HepG2 (cell line): ENCODE results near the gene LITAF. TPM values are rescaled to one million over a fixed set of nuclear protein-coding genes. Genes with fewer than 3 reads are reported as not detected.

ENCODE experiments used
- ATAC-seq: fragments of 200-7000 bp; cut with Tn5 transposase; 3 replicates; pipeline ENCODE4 v1.9.1; 2020; ENCODE audit warnings: mild to moderate bottlenecking, moderate library complexity
- BruUV-seq: library from RNA; stranded (reverse); fragments of 400-500 nt; replicated peaks from 2 replicates; lab custom pipeline; 2021; lab: Mats Ljungman, UMichigan
- CTCF ChIA-PET: fragments of 300-600 bp; formaldehyde crosslinking; extraction: SDS; loops from one replicate; lab custom pipeline; 2021; ENCODE audit warnings: low total read pairs, inconsistent platforms, low intra/inter-chr PET ratio; lab: Yijun Ruan, JAX
- POLR2A ChIA-PET: fragments of 350-600 bp; sonication (Branson Sonifier 250); formaldehyde crosslinking; loops from one replicate; lab custom pipeline; 2020; ENCODE audit warnings: antibody characterized with exemption, inconsistent platforms; lab: Yijun Ruan, JAX
- DNase-seq: peaks from one replicate; pipeline ENCODE4 v3.0.0-alpha.2; 2015; ENCODE audit warnings: low spot score
- FAIRE-seq: peaks from 3 replicates; lab custom pipeline; 2011; peaks lifted over from hg19 to GRCh38; lab: Jason Lieb, UNC
- H2AFZ ChIP-seq: one replicate; pipeline ENCODE4 v1.6.1; 2011; ENCODE audit warnings: low read length, inconsistent platforms
- H3K27ac ChIP-seq: fragments of 300-600 bp; 3 replicates; pipeline ENCODE4 v1.8.0; 2011; ENCODE audit warnings: mixed run types, mild to moderate bottlenecking, mixed read lengths, low read length, inconsistent platforms; ENCODE audit not compliant: insufficient read depth; ENCODE audit errors: extremely low read length
- H3K27me3 ChIP-seq, 2 experiments: fragments of 200-600 bp in 1 of 2; 2 replicates in 1 of 2; 3 replicates in 1 of 2; pipeline versions ENCODE4 v1.6.0 to v1.8.0; 2011; ENCODE audit warnings: low read length in 2 of 2, mild to moderate bottlenecking in 2 of 2, moderate library complexity in 2 of 2, inconsistent platforms in 1 of 2; ENCODE audit not compliant: insufficient read depth in 2 of 2, control insufficient read depth in 1 of 2
- H3K36me3 ChIP-seq, 2 experiments: fragments of 200-600 bp in 1 of 2; replicated peaks in 1 of 2; 2 replicates in 1 of 2; 3 replicates in 1 of 2; pipeline versions ENCODE4 v1.5.1 to v1.8.0; 2011; ENCODE audit warnings: low read length in 2 of 2, inconsistent platforms in 1 of 2; ENCODE audit not compliant: insufficient read depth in 2 of 2, control insufficient read depth in 1 of 2
- H3K4me1 ChIP-seq: 2 replicates; pipeline ENCODE4 v1.5.1; 2012; ENCODE audit warnings: low read length, inconsistent platforms; ENCODE audit not compliant: insufficient read depth
- H3K4me2 ChIP-seq: 2 replicates; pipeline ENCODE4 v1.6.0; 2011; ENCODE audit warnings: low read depth, low read length, inconsistent platforms
- H3K4me3 ChIP-seq, 3 experiments: fragments of 200-600 bp in 1 of 3; sonication (generic), shearing (Covaris generic) in 1 of 3; replicated peaks in 1 of 3; 2 replicates each; pipeline ENCODE4 v1.5.1; 2011 to 2016; ENCODE audit warnings: low read length in 3 of 3, inconsistent platforms in 2 of 3, low read depth in 2 of 3, mild to moderate bottlenecking in 2 of 3, control low read depth in 1 of 3, mixed read lengths in 1 of 3; ENCODE audit not compliant: insufficient read depth in 1 of 3
- H3K79me2 ChIP-seq: one replicate; pipeline ENCODE4 v1.6.1; 2011; ENCODE audit warnings: low read length, inconsistent platforms; ENCODE audit not compliant: insufficient read depth
- H3K9ac ChIP-seq: 2 replicates; pipeline ENCODE4 v1.6.0; 2011; ENCODE audit warnings: mild to moderate bottlenecking, low read depth, low read length, inconsistent platforms; ENCODE audit not compliant: insufficient read depth
- H3K9me3 ChIP-seq: 2 replicates; pipeline ENCODE4 v1.5.1; 2012; ENCODE audit warnings: mild to moderate bottlenecking, low read length
- H4K20me1 ChIP-seq: 2 replicates; pipeline ENCODE4 v1.6.0; 2011; ENCODE audit warnings: inconsistent platforms, mild to moderate bottlenecking, low read length, moderate library complexity; ENCODE audit not compliant: insufficient read depth
- EP300 ChIP-seq, 3 experiments: sonication (generic) in 1 of 3; formaldehyde crosslinking in 1 of 3; IDR thresholded peaks; 2 replicates each; pipeline versions ENCODE4 v1.5.1 to v1.6.1; 2011 to 2020; ENCODE audit warnings: low read depth in 2 of 3, low read length in 2 of 3, borderline replicate concordance in 1 of 3, improper control_type of control experiment in 1 of 3, mild to moderate bottlenecking in 1 of 3, missing genetic modification reagents in 1 of 3, moderate library complexity in 1 of 3
- MAFF ChIP-seq: IDR thresholded peaks from 2 replicates; pipeline ENCODE4 v1.6.1; 2011; ENCODE audit warnings: low read depth, low read length, improper control_type of control experiment
- MAFK ChIP-seq, 2 experiments: IDR thresholded peaks in 1 of 2; conservative IDR thresholded peaks in 1 of 2; 2 replicates each; pipeline ENCODE4 v1.6.1; 2011; ENCODE audit warnings: improper control_type of control experiment in 2 of 2, low read length in 2 of 2
- MLLT10 ChIP-seq: sonication (generic); formaldehyde crosslinking; IDR thresholded peaks from 2 replicates; pipeline ENCODE4 v1.4.0; 2020; ENCODE audit warnings: missing genetic modification reagents
- NCOA1 ChIP-seq: sonication (generic); formaldehyde crosslinking; IDR thresholded peaks from 2 replicates; pipeline ENCODE4 v1.9.0; 2021; ENCODE audit warnings: missing genetic modification reagents
- NFE2L1 ChIP-seq: sonication (generic); formaldehyde crosslinking; IDR thresholded peaks from 2 replicates; pipeline ENCODE4 v1.4.0; 2020; ENCODE audit warnings: missing genetic modification reagents, mild to moderate bottlenecking, borderline replicate concordance
- TMF1 ChIP-seq: sonication (generic); formaldehyde crosslinking; IDR thresholded peaks from 2 replicates; pipeline ENCODE4 v1.8.1; 2022; ENCODE audit warnings: low read depth, missing genetic modification reagents
- YEATS4 ChIP-seq: sonication (generic); formaldehyde crosslinking; IDR thresholded peaks from 2 replicates; pipeline ENCODE4 v1.4.0; 2020; ENCODE audit warnings: missing genetic modification reagents, borderline replicate concordance
- ZNF33A ChIP-seq: sonication (generic); formaldehyde crosslinking; IDR thresholded peaks from 2 replicates; pipeline ENCODE4 v1.5.1; 2020; ENCODE audit warnings: missing genetic modification reagents, mild to moderate bottlenecking, moderate library complexity, borderline replicate concordance
- ZNF44 ChIP-seq: sonication (generic); formaldehyde crosslinking; IDR thresholded peaks from 2 replicates; pipeline ENCODE4 v1.5.1; 2020; ENCODE audit warnings: mild to moderate bottlenecking, missing genetic modification reagents
- ZNF644 ChIP-seq: IDR thresholded peaks from 2 replicates; pipeline ENCODE4 v1.6.1; 2016; ENCODE audit warnings: low read depth
- WGBS: methylation state at CpG from one replicate; pipeline ENCODE4 v1.1.6; 2017; ENCODE audit warnings: low lambda C conversion rate; 5-methylcytosine and 5-hydroxymethylcytosine counted together
- in situ Hi-C: cut with HindIII; loops from 2 replicates; pipeline ENCODE4 v1.10.0; 2017; ENCODE audit warnings: low pct_unique_long_range_greater_than_20kb; ENCODE audit not compliant: extremely low pct_ligation_motif_present
- intact Hi-C: fragments of 100-400 bp; cut with micrococcal nuclease; formaldehyde crosslinking; loops from one replicate; pipeline ENCODE4 v1.10.0; 2022; ENCODE audit not compliant: unreplicated experiment
- polyA plus RNA-seq, 8 experiments: library from polyadenylated mRNA; depleted of rRNA in 3 of 8; stranded (reverse) in 7 of 8; unstranded in 1 of 8; fragments of >200 nt; fragmentation: Illumina TruSeq in 4 of 8; extraction: Trizol in 4 of 8; gene quantifications; 2 replicates each; pipeline versions ENCODE4 v1.2.1 to v1.2.3, GENCODE V29; 2011 to 2016; ENCODE audit warnings: low read depth in 4 of 8, missing spikeins in 1 of 8, mixed read lengths in 1 of 8; ENCODE audit not compliant: insufficient read depth in 1 of 8
- total RNA-seq, 5 experiments: library from RNA; depleted of rRNA; stranded (reverse); fragments of >200 nt; fragmentation: Illumina TruSeq; extraction: Trizol; gene quantifications; 2 replicates each; pipeline ENCODE4 v1.2.3, GENCODE V29; 2016; ENCODE audit warnings: low read depth in 1 of 5
- TF ChIP-seq, protein P1 (sequence below): sonication (generic); formaldehyde crosslinking; IDR thresholded peaks from 2 replicates; pipeline ENCODE4 v1.4.0; 2020; ENCODE audit warnings: mild to moderate bottlenecking, low read depth, missing genetic modification reagents
- TF ChIP-seq, protein P2 (sequence below): sonication (generic); formaldehyde crosslinking; IDR thresholded peaks from 2 replicates; pipeline ENCODE4 v1.5.0; 2020; ENCODE audit warnings: mild to moderate bottlenecking, missing genetic modification reagents, moderate library complexity
- TF ChIP-seq, protein P3 (sequence below): sonication (generic); formaldehyde crosslinking; IDR thresholded peaks from 2 replicates; pipeline ENCODE4 v1.4.0; 2020; ENCODE audit warnings: mild to moderate bottlenecking, missing genetic modification reagents
- TF ChIP-seq, protein P4 (sequence below): sonication (generic); formaldehyde crosslinking; IDR thresholded peaks from 2 replicates; pipeline ENCODE4 v1.5.0; 2020; ENCODE audit warnings: missing genetic modification reagents, mild to moderate bottlenecking, borderline replicate concordance

LITAF gene
- total and polyA plus RNA-seq, 2 of the 13 experiments (the other 11 are each of a cell fraction or from before 2014, with no cell fraction given): 80.1 to 141 TPM

DNA sequence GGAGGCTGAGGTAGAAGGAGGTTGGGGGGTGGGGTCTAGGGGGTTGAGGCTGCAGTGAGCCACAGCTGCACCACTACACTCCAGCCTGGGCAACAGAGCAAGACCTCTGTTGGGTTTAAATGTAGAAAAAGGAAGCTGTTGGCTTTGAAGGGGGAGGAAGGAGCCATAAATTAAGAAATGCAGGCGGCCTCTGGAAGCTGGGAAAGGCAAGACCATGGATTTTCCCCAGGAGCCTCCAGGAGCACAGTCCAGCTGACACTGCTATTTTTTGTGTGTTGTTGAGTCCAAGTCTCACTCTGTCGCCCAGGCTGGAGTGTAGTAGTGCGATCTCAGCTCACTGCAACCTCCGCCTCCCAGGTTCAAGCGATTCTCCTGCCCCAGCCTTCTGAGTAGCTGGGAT is 15.9 kb downstream of the LITAF start:
- ATAC-seq (no peak), DNase-seq (no peak), FAIRE-seq (no peak)
- Histone ChIP-seq H3K9ac (no peak overlapping the region), H3K4me2 (no peak overlapping the region), H3K27ac (no peak overlapping the region), H3K4me1 (peaks cover 70% of the 10 kb centered on the region), H2AFZ (no peak overlapping the region), H3K79me2 (peaks cover 92% of the 10 kb centered on the region), H4K20me1 (peaks cover 23% of the 10 kb centered on the region; the same call in 1 of the 2 replicates), H3K27me3 (no peaks in the 10 kb centered on the region), H3K9me3 (no peaks in the 10 kb centered on the region), H3K36me3 (peaks cover 0 to 12% of the 10 kb centered on the region in 2 experiments; a peak in 4 of 5 replicates), H3K4me3 (no peak overlapping the region)
- in situ Hi-C loops (no loop called here), intact Hi-C loops (no loop called here)
- BruUV-seq: no TSS peak
- ChIA-PET POLR2A (no interaction called here), CTCF (no interaction called here)
- over 99% methylated on average over 5 of the region's 5 CpGs for WGBS
- TF ChIP-seq ZNF644 (CRISPR knock-in tag): no peak
- TF ChIP-seq ZNF33A (CRISPR knock-in tag): no peak
- TF ChIP-seq NFE2L1 (CRISPR knock-in tag): no peak
- peak; percentile 31 to 48; a peak in 3 of 4 replicates for TF ChIP-seq MAFK (conservative IDR thresholded peaks at IDR 0.05 in 1 of 2, IDR thresholded peaks at IDR 0.05 in 1 of 2; ENCODE audit: low read length in 2 of 2)
- no peak for TF ChIP-seq MLLT10 (CRISPR knock-in tag)
- no peak for TF ChIP-seq ZNF44 (CRISPR knock-in tag)
- TF ChIP-seq TMF1: no peak
- no peak for TF ChIP-seq YEATS4 (CRISPR knock-in tag)
- peak; percentile 14; the same call in 1 of the 2 replicates for TF ChIP-seq MAFF
- TF ChIP-seq, protein P1, sequence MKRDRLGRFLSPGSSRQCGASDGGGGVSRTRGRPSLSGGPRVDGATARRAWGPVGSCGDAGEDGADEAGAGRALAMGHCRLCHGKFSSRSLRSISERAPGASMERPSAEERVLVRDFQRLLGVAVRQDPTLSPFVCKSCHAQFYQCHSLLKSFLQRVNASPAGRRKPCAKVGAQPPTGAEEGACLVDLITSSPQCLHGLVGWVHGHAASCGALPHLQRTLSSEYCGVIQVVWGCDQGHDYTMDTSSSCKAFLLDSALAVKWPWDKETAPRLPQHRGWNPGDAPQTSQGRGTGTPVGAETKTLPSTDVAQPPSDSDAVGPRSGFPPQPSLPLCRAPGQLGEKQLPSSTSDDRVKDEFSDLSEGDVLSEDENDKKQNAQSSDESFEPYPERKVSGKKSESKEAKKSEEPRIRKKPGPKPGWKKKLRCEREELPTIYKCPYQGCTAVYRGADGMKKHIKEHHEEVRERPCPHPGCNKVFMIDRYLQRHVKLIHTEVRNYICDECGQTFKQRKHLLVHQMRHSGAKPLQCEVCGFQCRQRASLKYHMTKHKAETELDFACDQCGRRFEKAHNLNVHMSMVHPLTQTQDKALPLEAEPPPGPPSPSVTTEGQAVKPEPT (CRISPR knock-in tag): no peak
- TF ChIP-seq, protein P2, sequence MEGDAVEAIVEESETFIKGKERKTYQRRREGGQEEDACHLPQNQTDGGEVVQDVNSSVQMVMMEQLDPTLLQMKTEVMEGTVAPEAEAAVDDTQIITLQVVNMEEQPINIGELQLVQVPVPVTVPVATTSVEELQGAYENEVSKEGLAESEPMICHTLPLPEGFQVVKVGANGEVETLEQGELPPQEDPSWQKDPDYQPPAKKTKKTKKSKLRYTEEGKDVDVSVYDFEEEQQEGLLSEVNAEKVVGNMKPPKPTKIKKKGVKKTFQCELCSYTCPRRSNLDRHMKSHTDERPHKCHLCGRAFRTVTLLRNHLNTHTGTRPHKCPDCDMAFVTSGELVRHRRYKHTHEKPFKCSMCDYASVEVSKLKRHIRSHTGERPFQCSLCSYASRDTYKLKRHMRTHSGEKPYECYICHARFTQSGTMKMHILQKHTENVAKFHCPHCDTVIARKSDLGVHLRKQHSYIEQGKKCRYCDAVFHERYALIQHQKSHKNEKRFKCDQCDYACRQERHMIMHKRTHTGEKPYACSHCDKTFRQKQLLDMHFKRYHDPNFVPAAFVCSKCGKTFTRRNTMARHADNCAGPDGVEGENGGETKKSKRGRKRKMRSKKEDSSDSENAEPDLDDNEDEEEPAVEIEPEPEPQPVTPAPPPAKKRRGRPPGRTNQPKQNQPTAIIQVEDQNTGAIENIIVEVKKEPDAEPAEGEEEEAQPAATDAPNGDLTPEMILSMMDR (CRISPR knock-in tag): no peak
- TF ChIP-seq, protein P3, sequence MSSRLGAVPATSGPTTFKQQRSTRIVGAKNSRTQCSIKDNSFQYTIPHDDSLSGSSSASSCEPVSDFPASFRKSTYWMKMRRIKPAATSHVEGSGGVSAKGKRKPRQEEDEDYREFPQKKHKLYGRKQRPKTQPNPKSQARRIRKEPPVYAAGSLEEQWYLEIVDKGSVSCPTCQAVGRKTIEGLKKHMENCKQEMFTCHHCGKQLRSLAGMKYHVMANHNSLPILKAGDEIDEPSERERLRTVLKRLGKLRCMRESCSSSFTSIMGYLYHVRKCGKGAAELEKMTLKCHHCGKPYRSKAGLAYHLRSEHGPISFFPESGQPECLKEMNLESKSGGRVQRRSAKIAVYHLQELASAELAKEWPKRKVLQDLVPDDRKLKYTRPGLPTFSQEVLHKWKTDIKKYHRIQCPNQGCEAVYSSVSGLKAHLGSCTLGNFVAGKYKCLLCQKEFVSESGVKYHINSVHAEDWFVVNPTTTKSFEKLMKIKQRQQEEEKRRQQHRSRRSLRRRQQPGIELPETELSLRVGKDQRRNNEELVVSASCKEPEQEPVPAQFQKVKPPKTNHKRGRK (CRISPR knock-in tag): no peak
- TF ChIP-seq, protein P4, sequence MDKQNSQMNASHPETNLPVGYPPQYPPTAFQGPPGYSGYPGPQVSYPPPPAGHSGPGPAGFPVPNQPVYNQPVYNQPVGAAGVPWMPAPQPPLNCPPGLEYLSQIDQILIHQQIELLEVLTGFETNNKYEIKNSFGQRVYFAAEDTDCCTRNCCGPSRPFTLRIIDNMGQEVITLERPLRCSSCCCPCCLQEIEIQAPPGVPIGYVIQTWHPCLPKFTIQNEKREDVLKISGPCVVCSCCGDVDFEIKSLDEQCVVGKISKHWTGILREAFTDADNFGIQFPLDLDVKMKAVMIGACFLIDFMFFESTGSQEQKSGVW (CRISPR knock-in tag): no peak
- no peak for TF ChIP-seq EP300 (IDR thresholded peaks at IDR 0.05; ENCODE audit: low read depth in 2 of 2, low read length in 2 of 2)
- TF ChIP-seq EP300 (CRISPR knock-in tag; IDR thresholded peaks at IDR 0.05; ENCODE audit: borderline replicate concordance): no peak
- no peak for TF ChIP-seq NCOA1 (CRISPR knock-in tag)
